ENCODE data around the gene MDFIC.

The MDFIC gene

DNA sequence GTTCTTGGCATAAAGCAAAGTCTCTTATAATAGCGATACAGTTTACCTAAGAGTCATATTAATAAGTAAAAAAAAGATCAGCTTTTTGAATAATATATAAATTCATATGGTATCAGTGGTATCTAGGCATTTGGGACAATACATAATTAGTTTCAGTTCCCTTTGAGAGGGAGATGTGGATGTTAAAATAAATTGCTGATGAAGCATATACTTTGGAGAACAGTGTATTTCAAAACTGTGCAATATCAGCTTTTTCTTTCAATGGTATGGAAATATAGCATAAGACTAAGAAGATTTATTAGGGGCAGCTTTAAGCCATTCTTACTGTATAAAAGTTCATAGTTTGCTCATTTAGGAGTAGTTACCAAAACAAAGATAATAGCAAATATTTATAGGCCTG lies 35.5 kb downstream of the MDFIC start:
- no peak overlapping the region for H3K4me3 ChIP-seq (ENCODE audit: control insufficient read depth, low read depth, low read length)
- TF ChIP-seq, protein P1, sequence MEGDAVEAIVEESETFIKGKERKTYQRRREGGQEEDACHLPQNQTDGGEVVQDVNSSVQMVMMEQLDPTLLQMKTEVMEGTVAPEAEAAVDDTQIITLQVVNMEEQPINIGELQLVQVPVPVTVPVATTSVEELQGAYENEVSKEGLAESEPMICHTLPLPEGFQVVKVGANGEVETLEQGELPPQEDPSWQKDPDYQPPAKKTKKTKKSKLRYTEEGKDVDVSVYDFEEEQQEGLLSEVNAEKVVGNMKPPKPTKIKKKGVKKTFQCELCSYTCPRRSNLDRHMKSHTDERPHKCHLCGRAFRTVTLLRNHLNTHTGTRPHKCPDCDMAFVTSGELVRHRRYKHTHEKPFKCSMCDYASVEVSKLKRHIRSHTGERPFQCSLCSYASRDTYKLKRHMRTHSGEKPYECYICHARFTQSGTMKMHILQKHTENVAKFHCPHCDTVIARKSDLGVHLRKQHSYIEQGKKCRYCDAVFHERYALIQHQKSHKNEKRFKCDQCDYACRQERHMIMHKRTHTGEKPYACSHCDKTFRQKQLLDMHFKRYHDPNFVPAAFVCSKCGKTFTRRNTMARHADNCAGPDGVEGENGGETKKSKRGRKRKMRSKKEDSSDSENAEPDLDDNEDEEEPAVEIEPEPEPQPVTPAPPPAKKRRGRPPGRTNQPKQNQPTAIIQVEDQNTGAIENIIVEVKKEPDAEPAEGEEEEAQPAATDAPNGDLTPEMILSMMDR (conservative IDR thresholded peaks at IDR 0.05; ENCODE audit: control insufficient read depth, insufficient read depth, low read depth, low read length), result no peak
- no peak for DNase-seq (ENCODE audit: low read depth)

DNA sequence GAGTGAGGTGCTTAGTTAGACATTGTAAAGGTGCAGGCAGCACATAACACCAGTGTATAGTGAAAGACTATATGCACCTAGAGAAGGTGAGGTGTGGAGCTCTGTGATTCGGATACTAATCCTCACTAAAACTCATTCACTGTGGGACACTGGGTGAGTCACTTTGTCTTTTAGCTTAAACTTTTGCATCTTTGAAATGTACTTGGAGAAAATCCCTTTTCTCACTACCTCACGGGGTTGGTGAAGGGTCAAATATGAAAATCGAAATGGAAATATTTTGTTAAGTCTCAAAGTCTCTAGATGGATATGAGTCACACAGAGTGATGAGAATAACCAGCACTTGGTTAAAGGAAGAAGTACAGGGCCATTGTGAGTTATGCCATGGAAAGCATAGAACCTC lies 38.0 kb downstream of the MDFIC start:
- H3K4me3 ChIP-seq (ENCODE audit: control insufficient read depth, low read depth, low read length), result no peak overlapping the region
- peak; percentile 38 for DNase-seq (ENCODE audit: low read depth)
- TF ChIP-seq, protein P1 (conservative IDR thresholded peaks at IDR 0.05; ENCODE audit: control insufficient read depth, insufficient read depth, low read depth, low read length), result no peak

DNA sequence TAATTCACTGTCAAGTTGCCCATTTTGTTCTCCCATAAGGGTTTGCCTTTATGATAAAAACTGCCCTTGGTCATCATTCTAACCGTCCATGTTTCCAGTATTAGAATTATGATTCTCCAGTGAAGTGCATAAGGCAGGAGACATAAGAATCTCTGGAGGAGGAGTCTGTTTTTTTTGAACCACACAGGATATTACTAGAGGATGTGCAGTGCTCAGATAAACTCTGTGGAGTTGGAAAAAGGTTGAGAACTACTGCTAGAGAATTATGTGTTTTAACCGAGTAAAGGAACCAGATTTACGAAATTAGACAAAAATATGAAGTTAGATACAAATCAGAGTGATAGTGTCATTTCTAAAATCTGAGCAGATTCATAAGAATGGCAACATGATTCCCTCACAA lies 40.5 kb downstream of the MDFIC start:
- no peak overlapping the region for H3K4me3 ChIP-seq (ENCODE audit: control insufficient read depth, low read depth, low read length)
- no peak for DNase-seq (ENCODE audit: low read depth)
- TF ChIP-seq, protein P1 (conservative IDR thresholded peaks at IDR 0.05; ENCODE audit: control insufficient read depth, insufficient read depth, low read depth, low read length), result no peak

DNA sequence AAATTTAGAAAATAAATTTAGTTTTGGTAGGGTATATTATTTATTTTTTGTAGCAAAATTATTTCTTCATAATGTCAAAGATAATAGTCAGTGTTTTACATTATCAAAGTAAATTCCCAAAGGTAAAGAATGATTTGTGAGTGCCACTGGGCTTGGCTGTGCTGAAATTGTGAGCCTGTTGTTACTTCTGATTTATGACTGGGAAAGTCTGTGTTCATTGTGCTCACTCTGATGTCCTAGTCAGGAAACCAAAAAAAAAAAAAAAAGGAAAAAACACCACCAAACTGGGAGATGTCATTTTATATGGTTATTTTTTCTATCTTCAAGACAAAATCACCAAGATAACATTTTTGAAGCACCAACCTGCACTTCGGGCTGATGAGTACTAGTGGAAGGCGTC lies 44.3 kb downstream of the MDFIC start:
- H3K4me3 ChIP-seq (ENCODE audit: control insufficient read depth, low read depth, low read length), result no peak overlapping the region
- DNase-seq (ENCODE audit: low read depth), result no peak
- TF ChIP-seq, protein P1 (conservative IDR thresholded peaks at IDR 0.05; ENCODE audit: control insufficient read depth, insufficient read depth, low read depth, low read length), result no peak

DNA sequence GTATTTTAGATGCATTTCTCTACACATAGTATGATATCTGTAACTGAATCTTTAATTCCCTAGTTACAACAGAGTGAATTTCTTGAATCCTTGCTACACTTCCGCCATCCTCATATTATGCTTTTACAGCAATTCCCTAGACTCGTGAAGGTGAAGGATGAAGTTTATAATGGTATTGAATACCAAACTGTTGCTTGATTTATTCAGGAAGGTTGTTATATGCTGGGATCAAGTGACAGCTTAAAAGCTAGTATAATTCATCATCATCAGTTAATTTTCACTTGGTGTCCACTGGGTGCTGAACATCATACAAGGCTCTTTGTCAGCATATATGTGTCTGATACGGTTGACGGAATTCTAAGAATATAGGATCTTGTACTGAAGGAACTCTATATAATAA lies 47.2 kb downstream of the MDFIC start:
- TF ChIP-seq, protein P1 (conservative IDR thresholded peaks at IDR 0.05; ENCODE audit: control insufficient read depth, insufficient read depth, low read depth, low read length), result no peak
- H3K4me3 ChIP-seq (ENCODE audit: control insufficient read depth, low read depth, low read length), result no peak overlapping the region
- DNase-seq (ENCODE audit: low read depth), result no peak

DNA sequence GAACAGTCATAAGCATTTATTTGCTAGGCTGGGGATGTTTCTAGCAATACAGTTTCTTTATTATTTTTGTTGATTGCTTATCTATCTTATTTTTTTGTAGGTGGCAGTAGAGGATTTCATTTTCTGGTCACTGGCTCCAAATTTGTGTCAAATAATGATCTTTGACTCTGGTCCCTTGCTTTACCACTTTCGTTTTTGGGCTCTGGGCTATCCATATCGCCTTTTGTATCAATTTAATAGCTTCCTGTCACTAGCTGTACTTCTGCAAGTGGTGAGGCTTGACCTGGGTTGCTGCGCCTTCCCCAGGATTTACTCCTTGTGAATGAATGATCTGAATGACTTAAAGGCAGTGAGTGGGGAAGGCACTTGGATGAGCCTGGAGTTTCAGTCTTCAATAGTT lies 48.4 kb downstream of the MDFIC start:
- no peak for DNase-seq (ENCODE audit: low read depth)
- TF ChIP-seq, protein P1 (conservative IDR thresholded peaks at IDR 0.05; ENCODE audit: control insufficient read depth, insufficient read depth, low read depth, low read length), result no peak
- H3K4me3 ChIP-seq (ENCODE audit: control insufficient read depth, low read depth, low read length), result no peak overlapping the region

DNA sequence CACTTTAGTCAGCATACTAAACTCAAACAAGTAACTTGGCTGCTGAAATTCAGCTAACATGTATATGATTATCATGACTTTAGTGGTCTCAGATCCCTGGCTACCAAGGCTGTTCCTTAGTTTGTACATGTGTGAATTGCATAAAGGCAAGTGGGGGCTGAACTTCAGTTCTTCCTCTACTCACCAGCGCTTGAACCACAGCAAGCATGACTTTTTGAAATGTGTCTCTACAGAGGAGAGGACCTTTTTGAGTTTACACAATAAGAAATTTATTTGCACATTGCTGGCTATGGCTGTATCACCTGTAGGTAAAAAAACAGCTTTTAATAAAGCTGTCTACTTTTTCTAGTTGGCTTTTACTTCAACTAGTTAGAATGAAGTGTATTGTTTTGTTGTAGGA lies 48.8 kb downstream of the MDFIC start:
- TF ChIP-seq, protein P1 (conservative IDR thresholded peaks at IDR 0.05; ENCODE audit: control insufficient read depth, insufficient read depth, low read depth, low read length), result no peak

More for the DNA sequence above, 48.8 kb downstream of the MDFIC start:
- DNase-seq (ENCODE audit: low read depth), result no peak
- H3K4me3 ChIP-seq (ENCODE audit: control insufficient read depth, low read depth, low read length), result no peak overlapping the region
